HCT116 (cell line): ENCODE data around the gene HSPB3. TPM values are rescaled to one million over a fixed set of nuclear protein-coding genes. Genes with fewer than 3 reads are reported as not detected.

ENCODE experiments used
- ATAC-seq: fragments of 200-7000 bp; cut with Tn5 transposase; 2 replicates; pipeline ENCODE4 v1.9.1; 2020; ENCODE audit warnings: mild to moderate bottlenecking, moderate library complexity
- BruUV-seq: library from RNA; stranded (reverse); fragments of 400-500 nt; replicated peaks from 2 replicates; lab custom pipeline; 2021; lab: Mats Ljungman, UMichigan
- CTCF ChIA-PET: fragments of 300-600 bp; sonication (Branson Sonifier 250); formaldehyde crosslinking; loops from one replicate; lab custom pipeline; 2021; ENCODE audit warnings: antibody characterized with exemption; lab: Charles Lee
- POLR2A ChIA-PET: fragments of 300-600, 350-600 bp; sonication (Branson Sonifier 250); formaldehyde crosslinking; loops from one replicate; lab custom pipeline; 2021; ENCODE audit warnings: antibody characterized with exemption; lab: Charles Lee
- RAD21 ChIA-PET, 2 experiments: fragments of 300-600 bp; sonication (Branson Sonifier 250); formaldehyde crosslinking; loops; one replicate each; lab custom pipeline; 2023; ENCODE audit warnings: low total read pairs in 2 of 2; ENCODE audit not compliant: uncharacterized antibody in 2 of 2, unreplicated experiment in 2 of 2, low non-redundant PET in 1 of 2; lab: Charles Lee
- DNase-seq: peaks from one replicate; pipeline ENCODE4 v3.0.0-alpha.2; 2010; ENCODE audit warnings: low read depth, low spot score
- H2AFZ ChIP-seq: fragments of 200-600 bp; shearing (Covaris generic), sonication (generic); 2 replicates; pipeline ENCODE4 v1.6.1; 2017; ENCODE audit warnings: low read depth, mixed run types, mixed read lengths, antibody characterized with exemption, low read length; ENCODE audit not compliant: poor library complexity, severe bottlenecking
- H3K27ac ChIP-seq: 2 replicates; pipeline ENCODE4 v1.5.1; 2012; ENCODE audit warnings: low read depth, low read length
- H3K27me3 ChIP-seq: fragments of 200-600 bp; sonication (generic); 2 replicates; pipeline ENCODE4 v1.6.1; 2016; ENCODE audit warnings: mixed run types, low read length, mixed read lengths; ENCODE audit not compliant: insufficient read depth
- H3K36me3 ChIP-seq, 2 experiments: fragments of 200-500 bp in 1 of 2; fragments of 200-600 bp in 1 of 2; sonication (Bioruptor generic) in 1 of 2; sonication (generic) in 1 of 2; 2 replicates each; pipeline versions ENCODE4 v1.5.1 to v1.6.1; 2014 to 2016; ENCODE audit warnings: low read length in 2 of 2, inconsistent platforms in 1 of 2, mixed read lengths in 1 of 2, mixed run types in 1 of 2; ENCODE audit not compliant: insufficient read depth in 2 of 2, control insufficient read depth in 1 of 2
- H3K4me1 ChIP-seq, 2 experiments: fragments of 200-600 bp in 1 of 2; sonication (generic) in 1 of 2; 2 replicates each; pipeline versions ENCODE4 v1.5.1 to v1.6.1; 2012 to 2017; ENCODE audit warnings: low read length in 2 of 2, inconsistent platforms in 1 of 2, mild to moderate bottlenecking in 1 of 2, mixed read lengths in 1 of 2, mixed run types in 1 of 2, moderate library complexity in 1 of 2; ENCODE audit not compliant: insufficient read depth in 2 of 2, control insufficient read depth in 1 of 2
- H3K4me2 ChIP-seq: fragments of 200-600 bp; sonication (generic); 2 replicates; pipeline ENCODE4 v1.6.1; 2017; ENCODE audit warnings: mixed run types, low read length, mixed read lengths
- H3K4me3 ChIP-seq, 2 experiments: fragments of 200-600 bp in 1 of 2; sonication (generic) in 1 of 2; replicated peaks in 1 of 2; 2 replicates each; pipeline ENCODE4 v1.5.1; 2011 to 2016; ENCODE audit warnings: low read length in 2 of 2, control low read depth in 1 of 2, low read depth in 1 of 2, mild to moderate bottlenecking in 1 of 2, mixed read lengths in 1 of 2, mixed run types in 1 of 2
- H3K79me2 ChIP-seq: fragments of 200-600 bp; sonication (generic); 2 replicates; pipeline ENCODE4 v1.6.1; 2017; ENCODE audit warnings: mild to moderate bottlenecking, mixed run types, low read length, moderate library complexity, mixed read lengths; ENCODE audit not compliant: insufficient read depth
- H3K9ac ChIP-seq: fragments of 200-600 bp; sonication (generic); 2 replicates; pipeline ENCODE4 v1.6.1; 2016; ENCODE audit warnings: low read length, mixed read lengths
- H3K9me2 ChIP-seq: fragments of 200-600 bp; sonication (generic), shearing (Covaris generic); 2 replicates; pipeline ENCODE4 v1.6.1; 2017; ENCODE audit warnings: mixed run types, mild to moderate bottlenecking, moderate library complexity; ENCODE audit not compliant: insufficient read depth
- H3K9me3 ChIP-seq, 2 experiments: fragments of 200-500 bp in 1 of 2; fragments of 200-600 bp in 1 of 2; sonication (Bioruptor generic) in 1 of 2; sonication (generic) in 1 of 2; 2 replicates each; pipeline ENCODE4 v1.6.1; 2014 to 2017; ENCODE audit warnings: low read length in 2 of 2, mixed read lengths in 2 of 2, inconsistent platforms in 1 of 2, low read depth in 1 of 2, mild to moderate bottlenecking in 1 of 2, mixed run types in 1 of 2, moderate library complexity in 1 of 2; ENCODE audit not compliant: control insufficient read depth in 1 of 2, insufficient read depth in 1 of 2
- H4K20me1 ChIP-seq: fragments of 200-600 bp; sonication (generic), shearing (Covaris generic); 2 replicates; pipeline ENCODE4 v1.6.1; 2017; ENCODE audit warnings: mixed run types, mild to moderate bottlenecking, moderate library complexity; ENCODE audit not compliant: insufficient read depth
- ELF1 ChIP-seq: IDR thresholded peaks from 2 replicates; pipeline ENCODE4 v1.6.1; 2012; ENCODE audit warnings: low read depth, borderline replicate concordance
- EZH2phosphoT487 ChIP-seq: fragments of 200-600 bp; IDR thresholded peaks from 2 replicates; pipeline ENCODE4 v1.6.1; 2018; ENCODE audit warnings: antibody characterized with exemption, borderline replicate concordance
- SIN3A ChIP-seq: IDR thresholded peaks from 2 replicates; pipeline ENCODE4 v1.6.1; 2012; ENCODE audit warnings: low read depth
- SP1 ChIP-seq: IDR thresholded peaks from 2 replicates; pipeline ENCODE4 v1.6.1; 2012; ENCODE audit warnings: low read depth
- TCF7L2 ChIP-seq: IDR thresholded peaks from 2 replicates; pipeline ENCODE4 v1.7.0; 2011; ENCODE audit warnings: borderline replicate concordance, inconsistent platforms; ENCODE audit not compliant: insufficient read depth, insufficient read length; ENCODE audit errors: extremely low read depth
- ZFX ChIP-seq: fragments of 450-650 bp; IDR thresholded peaks from 2 replicates; pipeline ENCODE4 v1.6.1; 2017
- intact Hi-C: fragments of 100-400 bp; cut with micrococcal nuclease; formaldehyde crosslinking; loops from 2 replicates; pipeline ENCODE4 v1.10.0; 2022
- total RNA-seq: library from RNA; stranded (reverse); gene quantifications from one replicate; pipeline ENCODE4 v1.2.1, GENCODE V29; 2021; ENCODE audit not compliant: unreplicated experiment
- TF ChIP-seq, protein P1 (sequence below): IDR thresholded peaks from 2 replicates; pipeline ENCODE4 v1.6.1; 2012
- TF ChIP-seq, protein P2 (sequence below): IDR thresholded peaks from 2 replicates; pipeline ENCODE4 v1.6.1; 2012
- TF ChIP-seq, protein P3 (sequence below): IDR thresholded peaks from 2 replicates; pipeline ENCODE4 v1.6.1; 2012; ENCODE audit warnings: low read depth

HSPB3 gene
- total RNA-seq, 1 experiment from 2014 or later = not detected

DNA sequence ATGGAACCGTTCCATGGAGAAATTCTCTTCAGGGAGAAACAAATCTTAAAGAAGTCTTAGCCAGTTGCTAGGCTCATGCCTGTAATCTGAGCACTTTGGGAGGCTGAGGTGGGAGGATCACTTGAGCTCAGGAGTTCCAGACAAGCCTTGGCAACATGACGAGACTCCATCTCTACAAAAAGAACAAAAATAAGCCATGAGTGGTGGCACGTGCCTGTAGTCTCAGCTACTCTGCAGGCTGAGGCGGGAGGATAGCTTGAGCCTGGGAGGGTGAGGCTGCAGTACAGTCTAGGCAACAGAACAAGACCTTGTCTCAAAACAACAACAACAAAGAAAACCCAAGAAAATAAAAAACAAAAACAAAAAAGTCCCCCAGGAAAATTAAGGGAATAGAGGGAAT lies 8.2 kb downstream of the HSPB3 start:
- Histone ChIP-seq H3K27me3 (no peaks in the 10 kb centered on the region), H3K36me3 (no peaks in the 10 kb centered on the region), H3K4me1 (no peaks in the 10 kb centered on the region), H3K79me2 (no peaks in the 10 kb centered on the region), H3K9me3 (0 out of 4 replicates have a peak, but pooled peaks cover 0 to 3% of the 10 kb centered on the region in 2 experiments), H3K4me3 (no peak overlapping the region), H3K4me2 (no peak overlapping the region), H3K27ac (no peak overlapping the region), H2AFZ (no peak overlapping the region), H4K20me1 (no peaks in the 10 kb centered on the region), H3K9me2 (no peaks in the 10 kb centered on the region), H3K9ac (no peak overlapping the region)
- DNase-seq (no peak), ATAC-seq (no peak)
- CTCF ChIA-PET = no interaction called here
- no peak for TF ChIP-seq ELF1
- no peak for TF ChIP-seq TCF7L2
- TF ChIP-seq, protein P1, sequence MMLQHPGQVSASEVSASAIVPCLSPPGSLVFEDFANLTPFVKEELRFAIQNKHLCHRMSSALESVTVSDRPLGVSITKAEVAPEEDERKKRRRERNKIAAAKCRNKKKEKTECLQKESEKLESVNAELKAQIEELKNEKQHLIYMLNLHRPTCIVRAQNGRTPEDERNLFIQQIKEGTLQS = no peak
- TF ChIP-seq ZFX = no peak
- TF ChIP-seq SIN3A = no peak
- no peak for TF ChIP-seq EZH2phosphoT487
- no peak for TF ChIP-seq SP1
- TF ChIP-seq, protein P2, sequence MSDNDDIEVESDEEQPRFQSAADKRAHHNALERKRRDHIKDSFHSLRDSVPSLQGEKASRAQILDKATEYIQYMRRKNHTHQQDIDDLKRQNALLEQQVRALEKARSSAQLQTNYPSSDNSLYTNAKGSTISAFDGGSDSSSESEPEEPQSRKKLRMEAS = no peak
- TF ChIP-seq, protein P3, sequence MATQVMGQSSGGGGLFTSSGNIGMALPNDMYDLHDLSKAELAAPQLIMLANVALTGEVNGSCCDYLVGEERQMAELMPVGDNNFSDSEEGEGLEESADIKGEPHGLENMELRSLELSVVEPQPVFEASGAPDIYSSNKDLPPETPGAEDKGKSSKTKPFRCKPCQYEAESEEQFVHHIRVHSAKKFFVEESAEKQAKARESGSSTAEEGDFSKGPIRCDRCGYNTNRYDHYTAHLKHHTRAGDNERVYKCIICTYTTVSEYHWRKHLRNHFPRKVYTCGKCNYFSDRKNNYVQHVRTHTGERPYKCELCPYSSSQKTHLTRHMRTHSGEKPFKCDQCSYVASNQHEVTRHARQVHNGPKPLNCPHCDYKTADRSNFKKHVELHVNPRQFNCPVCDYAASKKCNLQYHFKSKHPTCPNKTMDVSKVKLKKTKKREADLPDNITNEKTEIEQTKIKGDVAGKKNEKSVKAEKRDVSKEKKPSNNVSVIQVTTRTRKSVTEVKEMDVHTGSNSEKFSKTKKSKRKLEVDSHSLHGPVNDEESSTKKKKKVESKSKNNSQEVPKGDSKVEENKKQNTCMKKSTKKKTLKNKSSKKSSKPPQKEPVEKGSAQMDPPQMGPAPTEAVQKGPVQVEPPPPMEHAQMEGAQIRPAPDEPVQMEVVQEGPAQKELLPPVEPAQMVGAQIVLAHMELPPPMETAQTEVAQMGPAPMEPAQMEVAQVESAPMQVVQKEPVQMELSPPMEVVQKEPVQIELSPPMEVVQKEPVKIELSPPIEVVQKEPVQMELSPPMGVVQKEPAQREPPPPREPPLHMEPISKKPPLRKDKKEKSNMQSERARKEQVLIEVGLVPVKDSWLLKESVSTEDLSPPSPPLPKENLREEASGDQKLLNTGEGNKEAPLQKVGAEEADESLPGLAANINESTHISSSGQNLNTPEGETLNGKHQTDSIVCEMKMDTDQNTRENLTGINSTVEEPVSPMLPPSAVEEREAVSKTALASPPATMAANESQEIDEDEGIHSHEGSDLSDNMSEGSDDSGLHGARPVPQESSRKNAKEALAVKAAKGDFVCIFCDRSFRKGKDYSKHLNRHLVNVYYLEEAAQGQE = no peak
- RAD21 ChIA-PET = no interaction called here
- POLR2A ChIA-PET = no interaction called here
- no TSS peak for BruUV-seq
- intact Hi-C loops = no loop called here
